HUES64 (cell line): ENCODE data around the gene PPP1R3G.
A peak's percentile ranks its signal among the peaks of the same experiment; 100 is the strongest.

ENCODE experiments used
- H3K27ac ChIP-seq: 2 replicates; pipeline ENCODE4 v1.7.0; 2013; ENCODE audit warnings: low read depth, low read length, inconsistent platforms
- H3K27me3 ChIP-seq: 2 replicates; pipeline ENCODE4 v1.6.1; 2013; ENCODE audit warnings: mild to moderate bottlenecking, low read length; ENCODE audit not compliant: insufficient read depth
- H3K36me3 ChIP-seq: 2 replicates; pipeline ENCODE4 v1.6.1; 2013; ENCODE audit warnings: mild to moderate bottlenecking, low read length; ENCODE audit not compliant: insufficient read depth
- H3K4me1 ChIP-seq: 2 replicates; pipeline ENCODE4 v1.6.1; 2013; ENCODE audit warnings: mild to moderate bottlenecking, low read length, moderate library complexity; ENCODE audit not compliant: insufficient read depth
- H3K4me3 ChIP-seq: 2 replicates; pipeline ENCODE4 v1.5.1; 2013; ENCODE audit warnings: mild to moderate bottlenecking, low read length, moderate library complexity
- H3K9ac ChIP-seq: 2 replicates; pipeline ENCODE4 v1.6.1; 2013; ENCODE audit warnings: mild to moderate bottlenecking, low read depth, low read length
- H3K9me3 ChIP-seq: 2 replicates; pipeline ENCODE4 v1.6.1; 2013; ENCODE audit warnings: low read depth, low read length; ENCODE audit not compliant: insufficient read depth
- WGBS: fragments of 150-250, 120-280 bp; methylation state at CpG from one replicate; pipeline ENCODE4 v1.1.7; 2013; ENCODE audit warnings: missing lambda C conversion rate; 5-methylcytosine and 5-hydroxymethylcytosine counted together

PPP1R3G gene

GRCh38 chr6:5130135-5130866 is 45.2 kb downstream of the PPP1R3G start:
- H3K36me3 ChIP-seq: no peaks in the 10 kb centered on the region
- no peaks in the 10 kb centered on the region for H3K9me3 ChIP-seq
- no peak overlapping the region for H3K27ac ChIP-seq
- H3K4me1 ChIP-seq: peaks cover 35% of the 10 kb centered on the region
- WGBS: 87% methylated on average over 10 of the region's 10 CpGs
- no peaks in the 10 kb centered on the region for H3K27me3 ChIP-seq
- H3K9ac ChIP-seq: no peak overlapping the region
- no peak overlapping the region for H3K4me3 ChIP-seq

DNA sequence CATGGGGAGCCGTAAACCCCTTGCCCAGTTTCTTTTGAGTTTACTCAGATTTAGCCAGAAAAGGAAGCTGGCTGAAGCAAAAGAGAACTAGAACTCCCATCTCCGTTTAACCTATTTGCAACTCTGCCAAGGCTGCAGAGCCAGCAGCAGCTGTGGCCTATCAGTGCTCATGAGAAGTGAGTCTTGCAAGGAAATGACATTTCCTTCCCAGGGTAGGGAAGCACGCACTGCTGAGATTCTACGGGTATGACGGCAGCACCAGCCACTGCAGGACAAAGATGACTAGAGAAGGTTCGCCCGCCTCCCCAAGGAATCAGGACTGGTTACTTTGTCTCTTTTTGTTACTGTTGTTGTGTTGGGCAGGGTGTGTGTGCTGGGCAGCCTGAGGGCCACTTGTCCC is 47.6 kb downstream of the PPP1R3G start:
- 30% methylated on average over 7 of the region's 7 CpGs for WGBS
- Histone ChIP-seq H3K27me3 (no peaks in the 10 kb centered on the region), H3K36me3 (no peaks in the 10 kb centered on the region), H3K27ac (peak overlapping the region; percentile 80), H3K4me1 (peaks cover 35% of the 10 kb centered on the region), H3K4me3 (peak overlapping the region; percentile 19; the same call in 1 of the 2 replicates), H3K9me3 (no peaks in the 10 kb centered on the region), H3K9ac (no peak overlapping the region)

GRCh38 chr6:5133943-5134342 is 48.8 kb downstream of the PPP1R3G start:
- Histone ChIP-seq H3K9ac (no peak overlapping the region), H3K27me3 (no peaks in the 10 kb centered on the region), H3K4me3 (no peak overlapping the region), H3K4me1 (peaks cover 40% of the 10 kb centered on the region), H3K9me3 (no peaks in the 10 kb centered on the region), H3K27ac (no peak overlapping the region), H3K36me3 (no peaks in the 10 kb centered on the region)
- WGBS: 96% methylated on average over 2 of the region's 2 CpGs

- H3K9ac ChIP-seq: no peak overlapping the region
- 47% methylated on average over 9 of the region's 9 CpGs for WGBS
- H3K9me3 ChIP-seq: no peaks in the 10 kb centered on the region
- H3K27ac ChIP-seq: no peak overlapping the region
- H3K4me3 ChIP-seq: no peak overlapping the region
- H3K4me1 ChIP-seq: peaks cover 42% of the 10 kb centered on the region
- H3K36me3 ChIP-seq: no peaks in the 10 kb centered on the region
- H3K27me3 ChIP-seq: 0 out of 2 replicates have a peak, but pooled peaks cover 3% of the 10 kb centered on the region
Measured at GRCh38 chr6:5135788-5136376, 50.7 kb downstream of the PPP1R3G start.

DNA sequence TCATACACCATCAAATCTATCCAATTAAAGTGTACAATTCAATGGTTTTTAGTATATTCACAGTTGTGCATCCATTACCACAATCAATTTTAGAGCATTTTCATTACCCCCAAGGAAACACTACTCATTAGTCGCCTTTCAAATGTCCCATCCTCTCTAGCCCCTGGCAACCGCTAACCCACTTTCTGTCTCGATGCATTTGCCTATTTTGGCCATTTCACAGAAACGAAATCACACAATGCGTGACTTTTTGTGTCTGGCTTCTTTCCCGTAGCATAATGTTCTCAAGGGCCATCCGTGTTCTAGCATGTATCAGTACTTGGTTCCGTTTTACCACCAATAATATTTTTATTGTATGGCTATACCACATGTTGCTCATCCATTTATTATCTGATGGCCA is 51.7 kb downstream of the PPP1R3G start:
- Histone ChIP-seq H3K27ac (no peak overlapping the region), H3K4me1 (peaks cover 32% of the 10 kb centered on the region), H3K27me3 (0 out of 2 replicates have a peak, but pooled peaks cover 3% of the 10 kb centered on the region), H3K9ac (no peak overlapping the region), H3K9me3 (no peaks in the 10 kb centered on the region), H3K36me3 (no peaks in the 10 kb centered on the region), H3K4me3 (no peak overlapping the region)
- 91% methylated on average over 8 of the region's 8 CpGs for WGBS
